HEK293T (cell line): ENCODE results near the gene LRRC43.

Experiments
- CTCF ChIA-PET: fragments of 350-600 bp; formaldehyde crosslinking; extraction: SDS; loops from one replicate; lab custom pipeline; 2021; ENCODE audit warnings: antibody characterized with exemption, inconsistent platforms; lab: Yijun Ruan, JAX
- POLR2A ChIA-PET: fragments of 350-600 bp; formaldehyde crosslinking; extraction: SDS; loops from one replicate; lab custom pipeline; 2020; ENCODE audit warnings: antibody characterized with exemption, inconsistent platforms; lab: Yijun Ruan, JAX
- DNase-seq: peaks from one replicate; pipeline ENCODE4 v3.0.0; 2012; ENCODE audit warnings: mixed read lengths; ENCODE audit errors: extremely low spot score
- ARNT ChIP-seq: fragments of 450-650 bp; IDR thresholded peaks from 2 replicates; pipeline ENCODE4 v1.6.1; 2017; ENCODE audit warnings: mild to moderate bottlenecking
- BHLHE40 ChIP-seq: fragments of 450-650 bp; IDR thresholded peaks from 2 replicates; pipeline ENCODE4 v1.6.1; 2016; ENCODE audit warnings: mild to moderate bottlenecking, moderate library complexity, borderline replicate concordance
- CTBP1 ChIP-seq: fragments of 450-650 bp; IDR thresholded peaks from 2 replicates; pipeline ENCODE4 v1.6.1; 2016; ENCODE audit warnings: borderline replicate concordance
- ELF4 ChIP-seq: fragments of 450-650 bp; IDR thresholded peaks from 2 replicates; pipeline ENCODE4 v1.6.1; 2017; ENCODE audit warnings: antibody characterized with exemption
- FOXA1 ChIP-seq: fragments of 450-650 bp; IDR thresholded peaks from 2 replicates; pipeline ENCODE4 v1.6.1; 2016; ENCODE audit warnings: mild to moderate bottlenecking
- FOXK2 ChIP-seq: fragments of 450-650 bp; IDR thresholded peaks from 2 replicates; pipeline ENCODE4 v1.6.1; 2016; ENCODE audit warnings: mild to moderate bottlenecking
- FOXM1 ChIP-seq: fragments of 450-650 bp; IDR thresholded peaks from 2 replicates; pipeline ENCODE4 v1.6.1; 2017; ENCODE audit warnings: mild to moderate bottlenecking, borderline replicate concordance
- HDGF ChIP-seq: fragments of 450-650 bp; IDR thresholded peaks from 2 replicates; pipeline ENCODE4 v1.6.1; 2017; ENCODE audit warnings: antibody characterized with exemption, borderline replicate concordance
- L3MBTL2 ChIP-seq: fragments of 450-650 bp; conservative IDR thresholded peaks from 2 replicates; pipeline ENCODE4 v1.6.1; 2016; ENCODE audit warnings: mild to moderate bottlenecking
- LEF1 ChIP-seq: fragments of 450-650 bp; IDR thresholded peaks from 2 replicates; pipeline ENCODE4 v1.6.1; 2017; ENCODE audit warnings: mild to moderate bottlenecking, borderline replicate concordance
- NFRKB ChIP-seq: fragments of 450-650 bp; IDR thresholded peaks from 2 replicates; pipeline ENCODE4 v1.6.1; 2016; ENCODE audit warnings: mild to moderate bottlenecking, moderate library complexity
- PKNOX1 ChIP-seq: fragments of 450-650 bp; IDR thresholded peaks from 2 replicates; pipeline ENCODE4 v1.6.1; 2016
- SP1 ChIP-seq: fragments of 450-650 bp; IDR thresholded peaks from 2 replicates; pipeline ENCODE4 v1.6.1; 2017
- SUZ12 ChIP-seq: fragments of 450-650 bp; IDR thresholded peaks from 2 replicates; pipeline ENCODE4 v1.6.1; 2016; ENCODE audit warnings: mild to moderate bottlenecking
- TARDBP ChIP-seq: fragments of 450-650 bp; IDR thresholded peaks from 2 replicates; pipeline ENCODE4 v1.6.1; 2016
- ZNF384 ChIP-seq: fragments of 450-650 bp; IDR thresholded peaks from 2 replicates; pipeline ENCODE4 v1.6.1; 2016

The LRRC43 gene

GRCh38 chr12:122226366-122227125 is 43.6 kb downstream of the LRRC43 start:
- no peak for TF ChIP-seq TARDBP
- peak; percentile 88 for TF ChIP-seq L3MBTL2
- no peak for DNase-seq

GRCh38 chr12:122227341-122227740 is 44.4 kb downstream of the LRRC43 start:
- DNase-seq = no peak
- no peak for TF ChIP-seq LEF1
- TF ChIP-seq BHLHE40 = no peak
- TF ChIP-seq HDGF = no peak
- no peak for TF ChIP-seq SUZ12
- no peak for TF ChIP-seq ZNF384
- no peak for TF ChIP-seq FOXK2
- no peak for TF ChIP-seq ARNT
- no peak for TF ChIP-seq SP1
- no peak for TF ChIP-seq PKNOX1
- TF ChIP-seq NFRKB = no peak
- ChIA-PET CTCF (no interaction called here), POLR2A (no interaction called here)

More at GRCh38 chr12:122226366-122227125, 43.6 kb downstream of the LRRC43 start:
- ChIA-PET POLR2A (interaction anchor here (0.8 to 1.7 kb wide), 5 partner anchors 9 to 39 kb away, joined by 3 to 7 read pairs (median 3); partner anchors contain the start of gene VPS33A), CTCF (no interaction called here)

GRCh38 chr12:122228092-122228491 is 45.2 kb downstream of the LRRC43 start:
- POLR2A ChIA-PET = no interaction called here
- no peak for TF ChIP-seq PKNOX1
- no peak for TF ChIP-seq NFRKB
- TF ChIP-seq SP1 = no peak
- TF ChIP-seq CTBP1 = no peak
- no peak for TF ChIP-seq SUZ12
- no peak for TF ChIP-seq BHLHE40
- TF ChIP-seq FOXM1 = no peak
- CTCF ChIA-PET = no interaction called here
- DNase-seq = no peak

GRCh38 chr12:122230798-122231197 is 47.9 kb downstream of the LRRC43 start:
- DNase-seq = no peak

GRCh38 chr12:122232691-122233090 is 49.8 kb downstream of the LRRC43 start:
- CTCF ChIA-PET = no interaction called here
- DNase-seq = no peak
- TF ChIP-seq LEF1 = no peak
- TF ChIP-seq FOXK2 = no peak
- no peak for TF ChIP-seq ARNT
- TF ChIP-seq PKNOX1 = no peak
- no peak for TF ChIP-seq SUZ12
- TF ChIP-seq L3MBTL2 = no peak
- TF ChIP-seq CTBP1 = no peak
- TF ChIP-seq BHLHE40 = no peak
- TF ChIP-seq ZNF384 = no peak
- no peak for TF ChIP-seq TARDBP
- TF ChIP-seq ELF4 = no peak
- TF ChIP-seq SP1 = no peak
- no peak for TF ChIP-seq FOXA1
- POLR2A ChIA-PET = no interaction called here

More at GRCh38 chr12:122230798-122231197, 47.9 kb downstream of the LRRC43 start:
- CTCF ChIA-PET = no interaction called here
- POLR2A ChIA-PET = no interaction called here
- no peak for TF ChIP-seq BHLHE40
- no peak for TF ChIP-seq FOXA1
- no peak for TF ChIP-seq LEF1
- no peak for TF ChIP-seq HDGF
- no peak for TF ChIP-seq ZNF384
- TF ChIP-seq SP1 = no peak
- TF ChIP-seq TARDBP = no peak
- no peak for TF ChIP-seq ARNT
- no peak for TF ChIP-seq PKNOX1
- TF ChIP-seq SUZ12 = no peak
- no peak for TF ChIP-seq ELF4
- no peak for TF ChIP-seq FOXM1
- no peak for TF ChIP-seq L3MBTL2
- no peak for TF ChIP-seq NFRKB
- no peak for TF ChIP-seq CTBP1
- no peak for TF ChIP-seq FOXK2

GRCh38 chr12:122235741-122236140 is 52.8 kb downstream of the LRRC43 start:
- CTCF ChIA-PET = no interaction called here
- DNase-seq = no peak
- POLR2A ChIA-PET = interaction anchor here (1.0 kb wide), 1 partner anchor 10 kb away, joined by 3 read pairs; the partner anchor contains the start of gene DIABLO
- TF ChIP-seq FOXA1 (no peak), ZNF384 (no peak), CTBP1 (no peak)
